Measurements from ENCODE around the gene BCAR3.

BCAR3 gene

DNA sequence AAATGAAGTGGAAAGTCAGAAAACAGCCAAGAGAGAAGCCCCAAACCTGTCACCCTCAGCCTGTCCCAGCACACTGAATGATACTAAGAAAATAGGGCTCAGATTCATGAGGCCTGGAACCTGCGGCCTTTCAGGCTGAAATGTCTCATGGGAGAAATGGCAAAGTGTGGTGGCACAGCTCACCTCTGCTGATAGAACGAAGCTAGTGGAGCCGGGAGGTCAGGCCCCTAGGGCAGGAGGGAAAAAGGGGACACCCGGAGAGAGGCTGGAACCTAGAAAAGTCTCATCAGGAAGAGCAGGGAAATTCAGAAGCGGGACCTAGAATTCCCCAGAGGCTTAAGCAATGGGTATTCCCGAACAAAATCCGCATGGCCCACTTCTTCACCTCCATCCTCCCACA is 107.1 kb downstream of the BCAR3 start:
- Histone ChIP-seq H3K79me2 (ENCODE audit: insufficient read depth, low read length) (no peaks in the 10 kb centered on the region), H3K4me2 (ENCODE audit: insufficient read depth, low read length) (no peak overlapping the region), H3K4me3 (ENCODE audit: low read depth in 1 of 2, low read length in 2 of 2) (no peak overlapping the region), H3K9ac (ENCODE audit: low read depth, low read length) (no peak overlapping the region), H4K20me1 (ENCODE audit: insufficient read depth, low read length) (no peaks in the 10 kb centered on the region), H3K9me3 (ENCODE audit: insufficient read depth, low read length, severe bottlenecking) (no peaks in the 10 kb centered on the region), H3K4me1 (ENCODE audit: insufficient read depth, low read length) (no peaks in the 10 kb centered on the region), H2AFZ (ENCODE audit: low read depth, low read length) (no peak overlapping the region), H3K36me3 (ENCODE audit: insufficient read depth, low read length) (no peaks in the 10 kb centered on the region), H3K27me3 (ENCODE audit: insufficient read depth, low read length, poor library complexity) (no peaks in the 10 kb centered on the region), H3K27ac (ENCODE audit: low read length) (no peak overlapping the region)
- TF ChIP-seq EZH2 (IDR thresholded peaks at IDR 0.05; ENCODE audit: borderline replicate concordance, low read depth, low read length, severe bottlenecking), result no peak
- TF ChIP-seq, protein P1, sequence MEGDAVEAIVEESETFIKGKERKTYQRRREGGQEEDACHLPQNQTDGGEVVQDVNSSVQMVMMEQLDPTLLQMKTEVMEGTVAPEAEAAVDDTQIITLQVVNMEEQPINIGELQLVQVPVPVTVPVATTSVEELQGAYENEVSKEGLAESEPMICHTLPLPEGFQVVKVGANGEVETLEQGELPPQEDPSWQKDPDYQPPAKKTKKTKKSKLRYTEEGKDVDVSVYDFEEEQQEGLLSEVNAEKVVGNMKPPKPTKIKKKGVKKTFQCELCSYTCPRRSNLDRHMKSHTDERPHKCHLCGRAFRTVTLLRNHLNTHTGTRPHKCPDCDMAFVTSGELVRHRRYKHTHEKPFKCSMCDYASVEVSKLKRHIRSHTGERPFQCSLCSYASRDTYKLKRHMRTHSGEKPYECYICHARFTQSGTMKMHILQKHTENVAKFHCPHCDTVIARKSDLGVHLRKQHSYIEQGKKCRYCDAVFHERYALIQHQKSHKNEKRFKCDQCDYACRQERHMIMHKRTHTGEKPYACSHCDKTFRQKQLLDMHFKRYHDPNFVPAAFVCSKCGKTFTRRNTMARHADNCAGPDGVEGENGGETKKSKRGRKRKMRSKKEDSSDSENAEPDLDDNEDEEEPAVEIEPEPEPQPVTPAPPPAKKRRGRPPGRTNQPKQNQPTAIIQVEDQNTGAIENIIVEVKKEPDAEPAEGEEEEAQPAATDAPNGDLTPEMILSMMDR (IDR thresholded peaks at IDR 0.05; ENCODE audit: borderline replicate concordance, extremely low read depth, low read length, poor library complexity, severe bottlenecking), result no peak
- ATAC-seq (ENCODE audit: insufficient read depth, low read depth), result no peak
- no peak for DNase-seq

- no peaks in the 10 kb centered on the region for H3K27me3 ChIP-seq (ENCODE audit: insufficient read depth, low read length, poor library complexity)
- H3K4me1 ChIP-seq (ENCODE audit: insufficient read depth, low read length), result no peaks in the 10 kb centered on the region
- ATAC-seq (ENCODE audit: insufficient read depth, low read depth) (no peak), DNase-seq (no peak)
- H3K4me3 ChIP-seq (ENCODE audit: low read depth in 1 of 2, low read length in 2 of 2), result no peak overlapping the region
- no peak overlapping the region for H3K4me2 ChIP-seq (ENCODE audit: insufficient read depth, low read length)
- TF ChIP-seq EZH2 (IDR thresholded peaks at IDR 0.05; ENCODE audit: borderline replicate concordance, low read depth, low read length, severe bottlenecking), result no peak
- TF ChIP-seq, protein P1 (IDR thresholded peaks at IDR 0.05; ENCODE audit: borderline replicate concordance, extremely low read depth, low read length, poor library complexity, severe bottlenecking), result no peak
- no peaks in the 10 kb centered on the region for H3K79me2 ChIP-seq (ENCODE audit: insufficient read depth, low read length)
- H3K36me3 ChIP-seq (ENCODE audit: insufficient read depth, low read length), result no peaks in the 10 kb centered on the region
- no peak overlapping the region for H3K9ac ChIP-seq (ENCODE audit: low read depth, low read length)
- H2AFZ ChIP-seq (ENCODE audit: low read depth, low read length), result no peak overlapping the region
- H3K27ac ChIP-seq (ENCODE audit: low read length), result no peak overlapping the region
- no peaks in the 10 kb centered on the region for H3K9me3 ChIP-seq (ENCODE audit: insufficient read depth, low read length, severe bottlenecking)
- no peaks in the 10 kb centered on the region for H4K20me1 ChIP-seq (ENCODE audit: insufficient read depth, low read length)
Measured at GRCh38 chr1:93573940-93574469, 107.6 kb downstream of the BCAR3 start.

DNA sequence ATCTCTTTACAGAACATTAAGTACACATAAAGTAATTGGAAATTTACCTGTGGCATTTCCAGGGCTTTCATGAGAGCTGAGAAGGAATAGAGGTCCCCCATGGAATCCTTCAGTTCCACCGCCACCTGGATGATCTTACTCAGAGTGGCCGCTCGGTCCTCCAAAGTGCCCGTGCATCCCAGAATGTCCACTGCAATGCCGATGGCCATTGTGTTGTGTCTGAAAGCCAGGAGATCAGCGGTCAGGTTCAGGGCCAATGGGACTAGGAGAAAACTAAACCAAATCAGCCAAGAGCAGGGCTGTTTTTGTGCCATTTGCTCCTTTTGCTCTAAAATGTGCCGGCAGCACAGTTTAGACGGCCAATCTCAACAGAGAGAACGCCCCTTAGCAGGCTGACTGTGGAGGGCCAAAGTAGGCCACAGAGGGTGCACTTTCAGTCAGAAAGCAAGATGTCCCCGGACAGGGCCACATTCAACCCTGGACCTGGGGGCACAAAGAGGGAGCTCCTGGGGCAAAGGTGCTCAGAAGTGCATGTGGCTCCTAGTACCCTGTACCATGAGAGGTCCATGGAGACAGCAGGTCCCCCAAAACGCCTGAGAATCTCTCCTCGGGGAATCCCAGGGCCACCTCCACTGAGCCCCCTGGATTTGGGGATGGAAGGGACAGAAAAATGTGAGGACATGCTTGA is 109.9 kb downstream of the BCAR3 start:
- Histone ChIP-seq H3K9ac (ENCODE audit: low read depth, low read length) (no peak overlapping the region), H3K36me3 (ENCODE audit: insufficient read depth, low read length) (no peaks in the 10 kb centered on the region), H3K4me1 (ENCODE audit: insufficient read depth, low read length) (no peaks in the 10 kb centered on the region), H2AFZ (ENCODE audit: low read depth, low read length) (no peak overlapping the region), H3K9me3 (ENCODE audit: insufficient read depth, low read length, severe bottlenecking) (no peaks in the 10 kb centered on the region), H3K27me3 (ENCODE audit: insufficient read depth, low read length, poor library complexity) (no peaks in the 10 kb centered on the region), H3K79me2 (ENCODE audit: insufficient read depth, low read length) (no peaks in the 10 kb centered on the region), H3K27ac (ENCODE audit: low read length) (no peak overlapping the region), H4K20me1 (ENCODE audit: insufficient read depth, low read length) (no peaks in the 10 kb centered on the region), H3K4me2 (ENCODE audit: insufficient read depth, low read length) (no peak overlapping the region), H3K4me3 (ENCODE audit: low read depth in 1 of 2, low read length in 2 of 2) (no peak overlapping the region)
- DNase-seq, result no peak
- no peak for ATAC-seq (ENCODE audit: insufficient read depth, low read depth)
- TF ChIP-seq, protein P1 (IDR thresholded peaks at IDR 0.05; ENCODE audit: borderline replicate concordance, extremely low read depth, low read length, poor library complexity, severe bottlenecking), result no peak
